GM23338 (cell line): ENCODE data around the gene PCDHGA8.

ENCODE experiments used
- CREB1 ChIP-seq: fragments of 250-450 bp; sonication (Bioruptor Pico); IDR thresholded peaks from 2 replicates; pipeline ENCODE4 v1.5.0; 2020; ENCODE audit warnings: low read depth, mild to moderate bottlenecking, moderate library complexity
- EZH2 ChIP-seq: fragments of 200-600 bp; sonication (generic); IDR thresholded peaks from one replicate; pipeline ENCODE4 v1.8.0; 2017; ENCODE audit warnings: antibody characterized with exemption, mild to moderate bottlenecking, low read depth; ENCODE audit not compliant: unreplicated experiment
- EZH2phosphoT487 ChIP-seq: fragments of 200-600 bp; sonication (generic); IDR thresholded peaks from one replicate; pipeline ENCODE4 v1.8.1; 2018; ENCODE audit warnings: antibody characterized with exemption; ENCODE audit not compliant: unreplicated experiment
- POLR2AphosphoS5 ChIP-seq: IDR thresholded peaks from 2 replicates; pipeline ENCODE4 v1.6.1; 2016; ENCODE audit warnings: antibody characterized with exemption, low read depth
- ZNF114 ChIP-seq: fragments of 250-450 bp; sonication (Bioruptor Pico); IDR thresholded peaks from 2 replicates; pipeline ENCODE4 v1.5.0; 2020; ENCODE audit warnings: mild to moderate bottlenecking, moderate library complexity
- TF ChIP-seq, protein P1 (sequence below): IDR thresholded peaks from one replicate; pipeline ENCODE4 v1.6.1; 2018; ENCODE audit warnings: antibody characterized with exemption; ENCODE audit not compliant: unreplicated experiment
- TF ChIP-seq, protein P2 (sequence below), 2 experiments: fragments of 200-600 bp in 1 of 2; sonication (generic) in 1 of 2; conservative IDR thresholded peaks; 2 replicates each; pipeline versions ENCODE4 v1.5.1 to v1.6.1; 2016 to 2017; ENCODE audit warnings: antibody characterized with exemption in 2 of 2, low read depth in 2 of 2, mild to moderate bottlenecking in 2 of 2, moderate library complexity in 1 of 2
- TF ChIP-seq, protein P3 (sequence below): fragments of 250-450 bp; sonication (Bioruptor Pico); IDR thresholded peaks from 2 replicates; pipeline ENCODE4 v1.5.0; 2020; ENCODE audit warnings: mild to moderate bottlenecking, moderate library complexity

DNA sequence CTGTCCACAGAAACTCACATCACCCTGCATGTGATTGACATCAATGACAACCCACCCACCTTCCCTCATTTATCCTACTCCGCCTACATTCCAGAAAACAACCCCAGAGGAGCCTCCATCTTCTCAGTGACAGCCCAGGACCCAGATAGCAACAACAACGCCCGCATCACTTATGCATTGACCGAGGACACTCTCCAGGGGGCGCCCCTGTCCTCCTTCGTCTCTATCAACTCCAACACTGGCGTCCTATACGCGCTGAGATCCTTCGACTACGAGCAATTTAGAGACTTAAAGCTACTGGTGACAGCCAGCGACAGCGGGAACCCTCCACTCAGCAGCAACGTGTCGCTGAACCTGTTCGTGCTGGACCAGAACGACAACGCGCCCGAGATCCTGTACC lies 47.1 kb upstream of the PCDHGA8 start:
- TF ChIP-seq ZNF114 (CRISPR knock-in tag) = no peak
- TF ChIP-seq, protein P1, sequence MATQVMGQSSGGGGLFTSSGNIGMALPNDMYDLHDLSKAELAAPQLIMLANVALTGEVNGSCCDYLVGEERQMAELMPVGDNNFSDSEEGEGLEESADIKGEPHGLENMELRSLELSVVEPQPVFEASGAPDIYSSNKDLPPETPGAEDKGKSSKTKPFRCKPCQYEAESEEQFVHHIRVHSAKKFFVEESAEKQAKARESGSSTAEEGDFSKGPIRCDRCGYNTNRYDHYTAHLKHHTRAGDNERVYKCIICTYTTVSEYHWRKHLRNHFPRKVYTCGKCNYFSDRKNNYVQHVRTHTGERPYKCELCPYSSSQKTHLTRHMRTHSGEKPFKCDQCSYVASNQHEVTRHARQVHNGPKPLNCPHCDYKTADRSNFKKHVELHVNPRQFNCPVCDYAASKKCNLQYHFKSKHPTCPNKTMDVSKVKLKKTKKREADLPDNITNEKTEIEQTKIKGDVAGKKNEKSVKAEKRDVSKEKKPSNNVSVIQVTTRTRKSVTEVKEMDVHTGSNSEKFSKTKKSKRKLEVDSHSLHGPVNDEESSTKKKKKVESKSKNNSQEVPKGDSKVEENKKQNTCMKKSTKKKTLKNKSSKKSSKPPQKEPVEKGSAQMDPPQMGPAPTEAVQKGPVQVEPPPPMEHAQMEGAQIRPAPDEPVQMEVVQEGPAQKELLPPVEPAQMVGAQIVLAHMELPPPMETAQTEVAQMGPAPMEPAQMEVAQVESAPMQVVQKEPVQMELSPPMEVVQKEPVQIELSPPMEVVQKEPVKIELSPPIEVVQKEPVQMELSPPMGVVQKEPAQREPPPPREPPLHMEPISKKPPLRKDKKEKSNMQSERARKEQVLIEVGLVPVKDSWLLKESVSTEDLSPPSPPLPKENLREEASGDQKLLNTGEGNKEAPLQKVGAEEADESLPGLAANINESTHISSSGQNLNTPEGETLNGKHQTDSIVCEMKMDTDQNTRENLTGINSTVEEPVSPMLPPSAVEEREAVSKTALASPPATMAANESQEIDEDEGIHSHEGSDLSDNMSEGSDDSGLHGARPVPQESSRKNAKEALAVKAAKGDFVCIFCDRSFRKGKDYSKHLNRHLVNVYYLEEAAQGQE = no peak
- TF ChIP-seq, protein P2, sequence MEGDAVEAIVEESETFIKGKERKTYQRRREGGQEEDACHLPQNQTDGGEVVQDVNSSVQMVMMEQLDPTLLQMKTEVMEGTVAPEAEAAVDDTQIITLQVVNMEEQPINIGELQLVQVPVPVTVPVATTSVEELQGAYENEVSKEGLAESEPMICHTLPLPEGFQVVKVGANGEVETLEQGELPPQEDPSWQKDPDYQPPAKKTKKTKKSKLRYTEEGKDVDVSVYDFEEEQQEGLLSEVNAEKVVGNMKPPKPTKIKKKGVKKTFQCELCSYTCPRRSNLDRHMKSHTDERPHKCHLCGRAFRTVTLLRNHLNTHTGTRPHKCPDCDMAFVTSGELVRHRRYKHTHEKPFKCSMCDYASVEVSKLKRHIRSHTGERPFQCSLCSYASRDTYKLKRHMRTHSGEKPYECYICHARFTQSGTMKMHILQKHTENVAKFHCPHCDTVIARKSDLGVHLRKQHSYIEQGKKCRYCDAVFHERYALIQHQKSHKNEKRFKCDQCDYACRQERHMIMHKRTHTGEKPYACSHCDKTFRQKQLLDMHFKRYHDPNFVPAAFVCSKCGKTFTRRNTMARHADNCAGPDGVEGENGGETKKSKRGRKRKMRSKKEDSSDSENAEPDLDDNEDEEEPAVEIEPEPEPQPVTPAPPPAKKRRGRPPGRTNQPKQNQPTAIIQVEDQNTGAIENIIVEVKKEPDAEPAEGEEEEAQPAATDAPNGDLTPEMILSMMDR (conservative IDR thresholded peaks at IDR 0.05; ENCODE audit: low read depth in 2 of 2) = peak; percentile 28 to 46; a peak in 2 of 4 replicates
- no peak for TF ChIP-seq EZH2phosphoT487
- TF ChIP-seq EZH2 = no peak
- TF ChIP-seq, protein P3, sequence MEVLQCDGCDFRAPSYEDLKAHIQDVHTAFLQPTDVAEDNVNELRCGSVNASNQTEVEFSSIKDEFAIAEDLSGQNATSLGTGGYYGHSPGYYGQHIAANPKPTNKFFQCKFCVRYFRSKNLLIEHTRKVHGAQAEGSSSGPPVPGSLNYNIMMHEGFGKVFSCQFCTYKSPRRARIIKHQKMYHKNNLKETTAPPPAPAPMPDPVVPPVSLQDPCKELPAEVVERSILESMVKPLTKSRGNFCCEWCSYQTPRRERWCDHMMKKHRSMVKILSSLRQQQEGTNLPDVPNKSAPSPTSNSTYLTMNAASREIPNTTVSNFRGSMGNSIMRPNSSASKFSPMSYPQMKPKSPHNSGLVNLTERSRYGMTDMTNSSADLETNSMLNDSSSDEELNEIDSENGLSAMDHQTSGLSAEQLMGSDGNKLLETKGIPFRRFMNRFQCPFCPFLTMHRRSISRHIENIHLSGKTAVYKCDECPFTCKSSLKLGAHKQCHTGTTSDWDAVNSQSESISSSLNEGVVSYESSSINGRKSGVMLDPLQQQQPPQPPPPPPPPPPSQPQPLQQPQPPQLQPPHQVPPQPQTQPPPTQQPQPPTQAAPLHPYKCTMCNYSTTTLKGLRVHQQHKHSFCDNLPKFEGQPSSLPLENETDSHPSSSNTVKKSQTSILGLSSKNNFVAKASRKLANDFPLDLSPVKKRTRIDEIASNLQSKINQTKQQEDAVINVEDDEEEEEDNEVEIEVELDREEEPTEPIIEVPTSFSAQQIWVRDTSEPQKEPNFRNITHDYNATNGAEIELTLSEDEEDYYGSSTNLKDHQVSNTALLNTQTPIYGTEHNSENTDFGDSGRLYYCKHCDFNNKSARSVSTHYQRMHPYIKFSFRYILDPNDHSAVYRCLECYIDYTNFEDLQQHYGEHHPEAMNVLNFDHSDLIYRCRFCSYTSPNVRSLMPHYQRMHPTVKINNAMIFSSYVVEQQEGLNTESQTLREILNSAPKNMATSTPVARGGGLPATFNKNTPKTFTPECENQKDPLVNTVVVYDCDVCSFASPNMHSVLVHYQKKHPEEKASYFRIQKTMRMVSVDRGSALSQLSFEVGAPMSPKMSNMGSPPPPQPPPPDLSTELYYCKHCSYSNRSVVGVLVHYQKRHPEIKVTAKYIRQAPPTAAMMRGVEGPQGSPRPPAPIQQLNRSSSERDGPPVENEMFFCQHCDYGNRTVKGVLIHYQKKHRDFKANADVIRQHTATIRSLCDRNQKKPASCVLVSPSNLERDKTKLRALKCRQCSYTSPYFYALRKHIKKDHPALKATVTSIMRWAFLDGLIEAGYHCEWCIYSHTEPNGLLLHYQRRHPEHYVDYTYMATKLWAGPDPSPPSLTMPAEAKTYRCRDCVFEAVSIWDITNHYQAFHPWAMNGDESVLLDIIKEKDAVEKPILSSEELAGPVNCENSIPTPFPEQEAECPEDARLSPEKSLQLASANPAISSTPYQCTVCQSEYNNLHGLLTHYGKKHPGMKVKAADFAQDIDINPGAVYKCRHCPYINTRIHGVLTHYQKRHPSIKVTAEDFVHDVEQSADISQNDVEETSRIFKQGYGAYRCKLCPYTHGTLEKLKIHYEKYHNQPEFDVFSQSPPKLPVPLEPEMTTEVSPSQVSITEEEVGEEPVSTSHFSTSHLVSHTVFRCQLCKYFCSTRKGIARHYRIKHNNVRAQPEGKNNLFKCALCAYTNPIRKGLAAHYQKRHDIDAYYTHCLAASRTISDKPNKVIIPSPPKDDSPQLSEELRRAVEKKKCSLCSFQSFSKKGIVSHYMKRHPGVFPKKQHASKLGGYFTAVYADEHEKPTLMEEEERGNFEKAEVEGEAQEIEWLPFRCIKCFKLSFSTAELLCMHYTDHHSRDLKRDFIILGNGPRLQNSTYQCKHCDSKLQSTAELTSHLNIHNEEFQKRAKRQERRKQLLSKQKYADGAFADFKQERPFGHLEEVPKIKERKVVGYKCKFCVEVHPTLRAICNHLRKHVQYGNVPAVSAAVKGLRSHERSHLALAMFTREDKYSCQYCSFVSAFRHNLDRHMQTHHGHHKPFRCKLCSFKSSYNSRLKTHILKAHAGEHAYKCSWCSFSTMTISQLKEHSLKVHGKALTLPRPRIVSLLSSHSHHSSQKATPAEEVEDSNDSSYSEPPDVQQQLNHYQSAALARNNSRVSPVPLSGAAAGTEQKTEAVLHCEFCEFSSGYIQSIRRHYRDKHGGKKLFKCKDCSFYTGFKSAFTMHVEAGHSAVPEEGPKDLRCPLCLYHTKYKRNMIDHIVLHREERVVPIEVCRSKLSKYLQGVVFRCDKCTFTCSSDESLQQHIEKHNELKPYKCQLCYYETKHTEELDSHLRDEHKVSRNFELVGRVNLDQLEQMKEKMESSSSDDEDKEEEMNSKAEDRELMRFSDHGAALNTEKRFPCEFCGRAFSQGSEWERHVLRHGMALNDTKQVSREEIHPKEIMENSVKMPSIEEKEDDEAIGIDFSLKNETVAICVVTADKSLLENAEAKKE (CRISPR knock-in tag) = no peak
- TF ChIP-seq POLR2AphosphoS5 = no peak
- no peak for TF ChIP-seq CREB1
